GM23248 (cell line): ENCODE data around the gene SPATA19.

ENCODE experiments used
- EZH2 ChIP-seq: fragments of 200-600 bp; sonication (generic); IDR thresholded peaks from 2 replicates; pipeline ENCODE4 v1.6.1; 2018; ENCODE audit warnings: antibody characterized with exemption, mild to moderate bottlenecking; ENCODE audit not compliant: insufficient read depth, poor library complexity, severe bottlenecking
- EZH2phosphoT487 ChIP-seq: fragments of 200-600 bp; sonication (generic); IDR thresholded peaks from 2 replicates; pipeline ENCODE4 v1.6.1; 2018; ENCODE audit warnings: antibody characterized with exemption, moderate library complexity, mild to moderate bottlenecking, low read depth; ENCODE audit not compliant: insufficient read depth

DNA sequence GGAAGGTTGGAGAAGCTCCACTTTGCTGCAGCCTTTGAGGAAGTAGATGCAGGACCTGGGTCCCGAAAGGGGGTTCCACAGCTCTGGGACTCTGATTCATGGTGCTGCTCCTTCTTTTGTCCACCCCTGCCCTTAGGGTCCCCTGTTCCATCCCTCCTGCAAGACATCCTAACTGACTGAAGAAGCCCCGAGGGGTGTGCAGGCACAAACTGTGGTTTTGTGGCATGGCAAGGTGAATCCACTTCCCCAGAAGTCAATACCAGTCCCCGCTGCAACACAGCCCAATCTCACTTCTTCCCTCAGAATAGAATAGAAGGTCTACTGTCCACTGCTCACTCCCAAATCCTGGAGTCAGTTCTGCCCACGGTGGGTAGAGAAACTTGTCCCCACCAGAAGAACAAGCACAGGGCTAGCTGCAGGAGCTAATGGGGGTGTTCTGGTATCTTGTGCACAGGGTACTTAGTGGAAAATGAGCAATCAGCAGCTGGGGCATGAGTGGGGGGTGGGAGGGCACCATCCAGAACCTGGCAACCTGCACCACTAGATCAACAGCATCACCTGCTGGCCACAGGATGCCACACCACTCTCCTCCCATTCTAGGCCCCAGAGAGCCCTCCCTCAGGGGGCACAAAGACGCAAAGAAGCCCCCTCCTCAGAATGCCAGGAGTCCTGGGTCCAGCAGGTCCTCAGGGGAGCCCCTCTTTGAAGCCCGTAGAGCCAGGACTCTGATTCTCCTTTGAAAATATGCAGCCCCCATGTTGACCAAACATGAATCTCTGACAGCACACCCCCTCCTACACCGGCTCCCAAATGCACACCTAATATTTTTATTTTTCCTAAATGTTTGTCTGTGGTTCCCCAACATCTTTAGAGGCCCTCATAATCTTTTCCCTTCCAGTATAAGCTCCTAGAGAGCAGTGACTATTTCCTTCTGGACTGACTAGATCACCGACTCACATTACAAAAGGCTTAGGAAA lies 14.1 kb downstream of the SPATA19 start:
- TF ChIP-seq EZH2 = no peak
- no peak for TF ChIP-seq EZH2phosphoT487
